GM19372 (cell line): ENCODE data around the gene COPG2.

ENCODE experiments used
- ATAC-seq: cut with Tn5 transposase; IDR thresholded peaks from one replicate; pipeline ENCODE4 v1.9.1; 2021; ENCODE audit warnings: mild to moderate bottlenecking, low read depth, moderate library complexity; ENCODE audit not compliant: unreplicated experiment

COPG2 gene

DNA sequence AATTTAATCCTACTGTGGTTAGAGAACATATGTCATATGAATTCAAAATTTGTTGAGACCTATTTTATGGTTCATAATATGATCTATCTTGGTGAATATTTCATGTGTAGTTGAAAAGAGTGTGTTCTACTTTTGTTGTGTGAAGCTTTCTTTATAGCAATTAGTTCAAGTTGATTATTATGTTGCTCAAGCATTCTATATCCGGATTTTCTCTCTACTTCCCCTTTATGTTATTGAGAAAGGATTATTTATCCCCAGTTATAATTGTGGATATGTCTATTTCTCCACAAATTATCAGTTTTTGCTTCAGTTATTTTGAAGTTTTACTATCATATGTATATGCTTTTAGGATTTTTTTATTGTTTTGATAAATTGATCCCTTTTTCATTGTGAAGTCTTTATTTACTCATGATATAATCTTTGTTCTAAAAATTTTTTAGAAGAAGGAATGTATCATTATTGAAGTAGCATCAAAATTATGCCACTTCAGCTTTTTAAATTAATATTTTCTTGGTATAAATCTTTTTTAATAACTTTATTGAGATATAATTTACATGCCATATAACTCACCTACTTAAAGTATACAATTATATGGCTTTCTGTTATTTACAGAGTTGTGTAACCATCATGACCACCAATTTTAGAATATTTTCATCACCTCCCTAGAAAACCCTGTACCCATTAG lies 188.7 kb downstream of the COPG2 start:
- ATAC-seq, result no peak

DNA sequence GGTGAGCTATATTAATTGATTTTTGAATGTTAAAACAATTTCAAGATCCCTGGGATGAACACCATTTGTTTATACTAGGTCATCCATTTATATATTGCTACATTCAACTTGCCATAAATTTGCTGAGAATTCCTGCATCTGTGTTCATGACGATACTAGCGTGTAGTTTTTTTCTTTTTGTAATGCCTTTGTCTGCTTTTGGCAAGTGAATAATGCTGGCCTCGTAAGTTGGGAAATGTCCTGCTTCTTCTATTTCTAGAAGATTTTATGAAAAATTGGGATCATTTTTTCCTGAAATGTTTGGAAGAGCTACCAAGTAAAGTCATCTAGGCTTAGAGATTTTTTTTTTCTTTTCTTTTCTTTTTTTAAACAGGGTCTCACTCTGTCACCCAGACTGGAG lies 189.6 kb downstream of the COPG2 start:
- ATAC-seq, result no peak

DNA sequence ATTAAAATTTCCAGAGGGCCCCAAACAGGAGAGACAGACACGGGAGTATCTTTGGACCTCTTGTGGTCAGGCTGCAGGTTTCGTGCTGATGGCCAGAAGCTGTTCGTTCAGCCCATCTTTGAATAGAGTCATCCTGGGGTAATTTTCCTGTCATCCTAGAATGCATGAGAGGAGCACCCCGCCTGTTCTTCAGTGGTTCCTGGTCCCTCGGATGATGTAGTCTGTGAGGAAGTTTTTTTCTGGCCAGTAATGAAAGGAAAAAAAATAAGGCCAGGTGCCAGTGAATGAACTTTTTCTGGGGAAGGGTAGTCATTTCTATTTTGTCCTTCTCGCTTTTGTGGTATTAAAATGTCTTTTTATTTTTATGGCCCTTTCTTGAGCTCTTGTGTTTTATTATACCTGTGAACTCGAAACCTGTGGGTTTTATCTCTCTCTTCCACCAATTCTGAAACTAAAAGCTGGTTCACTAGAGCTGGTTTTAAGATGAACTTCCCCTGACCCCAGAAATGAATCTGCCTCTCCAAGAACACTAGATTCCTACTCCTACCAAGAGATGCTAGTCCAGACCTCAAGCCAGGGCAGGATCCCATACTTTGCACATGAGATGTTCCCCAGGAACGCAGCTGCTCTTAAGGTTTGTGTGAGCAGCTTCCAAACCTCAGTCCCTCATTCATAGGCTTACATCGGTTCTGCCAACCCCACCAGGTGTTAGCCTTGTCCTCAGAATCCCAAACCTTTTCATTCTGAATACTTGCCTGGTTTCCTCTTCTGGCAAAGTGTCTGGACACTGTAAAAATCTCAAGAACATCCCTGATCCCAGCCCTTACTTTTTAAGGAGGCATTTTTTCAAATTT lies 192.0 kb downstream of the COPG2 start:
- ATAC-seq, result no peak

DNA sequence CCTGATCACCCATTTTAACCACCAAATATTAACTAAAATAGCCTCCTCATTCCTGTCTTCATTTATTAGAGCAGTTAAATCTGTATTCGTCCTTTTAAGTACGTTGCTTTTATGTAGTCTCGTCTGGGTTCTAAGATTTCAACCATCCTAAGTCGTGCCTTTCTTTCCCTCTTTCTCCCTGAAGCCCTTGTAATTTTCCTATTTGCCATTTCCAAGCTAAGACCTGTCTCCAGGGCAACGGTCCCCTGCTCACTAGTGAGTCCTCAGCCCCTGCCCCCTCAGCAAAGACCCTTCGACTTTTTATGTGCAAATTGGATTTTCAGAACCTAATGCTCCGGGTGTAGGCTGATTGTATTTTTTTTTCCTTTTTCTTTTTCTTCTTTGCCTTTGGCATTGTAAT lies 192.8 kb downstream of the COPG2 start:
- ATAC-seq, result no peak

DNA sequence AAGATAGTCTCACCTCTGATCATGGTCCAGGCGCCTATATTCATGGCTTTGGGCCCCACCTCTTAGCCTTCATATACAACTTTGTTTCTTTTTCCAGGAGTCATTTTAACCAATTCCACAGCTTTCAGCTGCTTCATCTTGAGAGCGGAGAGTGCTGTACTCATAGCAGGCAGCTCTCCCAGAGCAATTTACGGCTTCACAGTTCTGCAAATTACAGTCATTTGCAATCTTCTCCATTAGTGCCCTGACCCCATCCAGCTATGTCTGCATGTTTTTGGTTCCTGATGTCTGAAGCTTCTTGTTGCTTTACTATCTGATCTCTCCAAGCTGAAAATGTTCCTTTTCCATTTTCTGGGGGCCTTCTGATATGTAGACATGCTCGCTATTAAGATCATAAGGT lies 194.7 kb downstream of the COPG2 start:
- no peak for ATAC-seq

DNA sequence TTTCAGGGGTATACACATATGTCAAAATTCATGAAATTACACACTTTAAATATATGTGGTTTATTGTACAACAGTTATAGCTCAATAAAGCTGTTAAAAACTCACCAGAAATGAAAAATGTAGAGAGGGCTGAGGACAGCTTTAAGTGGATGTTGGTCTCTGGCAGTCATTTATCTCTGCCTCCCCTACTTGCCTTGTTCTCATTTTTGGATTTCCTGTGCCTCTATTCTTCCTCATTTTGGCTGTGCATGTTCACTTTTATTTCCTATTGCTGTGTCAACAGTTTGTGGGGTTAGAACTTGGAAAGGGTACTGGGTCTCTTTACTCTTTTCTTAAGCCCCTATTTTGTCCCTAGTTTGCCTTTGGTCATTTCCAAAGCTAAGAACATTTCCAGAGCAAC lies 195.3 kb downstream of the COPG2 start:
- ATAC-seq, result no peak

DNA sequence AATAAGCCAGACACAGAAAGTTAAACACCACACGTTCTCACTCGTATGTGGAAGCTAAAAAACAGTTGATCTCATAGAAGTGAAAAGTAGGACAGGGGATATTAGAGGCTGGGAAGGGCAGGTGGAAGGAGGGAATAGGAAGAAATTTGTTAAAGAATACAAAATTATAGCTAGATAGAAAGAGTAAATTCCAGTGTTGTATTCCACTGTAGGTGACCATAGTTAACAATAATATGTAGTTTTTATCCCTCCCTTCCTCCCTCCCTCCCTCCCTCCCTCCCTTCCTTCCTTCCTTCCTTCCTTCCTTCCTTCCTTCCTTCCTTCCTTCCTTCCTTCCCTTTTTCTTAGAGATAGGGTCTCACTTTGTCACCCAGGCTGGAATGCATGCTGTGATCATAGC lies 196.6 kb downstream of the COPG2 start:
- no peak for ATAC-seq

DNA sequence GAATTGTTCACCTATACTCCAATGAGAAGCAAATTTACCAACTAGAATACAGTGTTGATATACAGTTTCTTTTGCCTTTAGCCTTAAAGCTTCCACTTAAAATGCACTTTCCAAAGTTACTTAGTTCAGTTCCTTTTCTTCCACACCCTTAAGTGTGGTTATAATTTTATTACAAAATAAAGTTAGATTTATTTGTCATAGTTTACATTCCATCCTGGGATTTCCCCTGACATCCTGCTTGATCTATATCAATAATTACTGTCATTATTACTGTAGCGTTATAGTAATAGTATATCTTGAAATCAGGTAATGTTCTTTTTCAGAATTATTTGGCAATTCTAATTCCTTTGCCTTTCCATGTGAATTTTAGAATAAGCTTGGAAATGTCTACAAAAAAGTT lies 199.9 kb downstream of the COPG2 start:
- ATAC-seq, result no peak

DNA sequence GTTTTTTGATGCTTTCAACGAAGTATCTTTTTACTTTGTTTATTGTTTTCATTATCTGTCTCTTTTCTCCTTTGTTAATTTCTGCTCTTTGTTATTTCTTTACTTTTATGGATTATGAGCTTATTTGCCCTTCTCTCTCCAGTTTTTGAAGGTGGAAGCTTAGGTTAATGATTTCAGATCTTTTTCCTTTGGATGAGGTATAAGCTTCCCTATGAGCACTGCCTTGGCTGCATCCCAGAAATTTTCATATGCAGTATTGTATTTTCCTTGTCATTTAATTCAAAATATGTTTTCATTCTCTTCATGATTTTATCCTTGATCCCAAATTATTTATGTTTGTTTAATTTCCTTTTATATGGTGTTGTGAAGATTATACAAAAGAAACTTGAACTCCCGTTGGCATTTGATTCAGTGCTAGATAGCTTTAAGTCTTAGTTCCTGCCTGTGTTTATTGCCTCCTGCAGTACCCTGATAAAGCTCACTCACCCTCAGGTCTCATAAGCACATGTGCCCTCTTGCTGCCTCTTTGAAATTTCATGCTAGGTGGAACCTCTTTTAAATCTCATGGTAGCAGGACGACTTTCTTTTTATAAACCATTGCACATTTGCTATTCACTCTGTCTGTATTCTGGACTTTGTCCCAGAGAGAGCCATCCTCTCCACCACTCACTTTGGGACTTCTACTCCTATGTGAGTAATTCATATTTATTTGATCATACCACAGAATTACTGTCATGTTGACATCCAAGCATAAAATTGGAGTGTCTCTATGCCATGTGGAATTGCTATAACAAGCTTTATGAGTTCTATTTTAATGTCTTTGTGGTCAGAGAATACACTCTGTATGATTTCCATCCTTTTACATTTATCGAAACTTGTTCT lies 204.8 kb downstream of the COPG2 start:
- no peak for ATAC-seq

DNA sequence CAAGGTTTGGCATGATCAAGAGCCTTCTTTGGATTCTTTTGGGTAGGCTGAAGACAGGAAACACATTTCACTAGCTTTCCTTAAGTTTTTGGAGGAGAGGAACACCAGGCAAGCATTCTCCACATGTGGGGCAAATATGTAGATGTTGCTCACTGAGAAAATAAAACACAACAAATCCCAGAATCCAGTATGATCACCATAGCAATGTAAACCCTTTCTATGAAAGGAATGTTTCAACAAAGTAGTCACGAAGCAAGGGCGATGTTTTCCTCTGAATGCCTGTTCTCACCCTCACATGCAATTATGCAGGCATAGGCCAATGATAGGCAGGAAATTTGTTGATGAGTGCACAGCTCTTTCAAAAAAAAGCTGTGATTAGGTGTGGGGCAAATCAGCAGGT lies 207.3 kb downstream of the COPG2 start:
- ATAC-seq, result no peak

DNA sequence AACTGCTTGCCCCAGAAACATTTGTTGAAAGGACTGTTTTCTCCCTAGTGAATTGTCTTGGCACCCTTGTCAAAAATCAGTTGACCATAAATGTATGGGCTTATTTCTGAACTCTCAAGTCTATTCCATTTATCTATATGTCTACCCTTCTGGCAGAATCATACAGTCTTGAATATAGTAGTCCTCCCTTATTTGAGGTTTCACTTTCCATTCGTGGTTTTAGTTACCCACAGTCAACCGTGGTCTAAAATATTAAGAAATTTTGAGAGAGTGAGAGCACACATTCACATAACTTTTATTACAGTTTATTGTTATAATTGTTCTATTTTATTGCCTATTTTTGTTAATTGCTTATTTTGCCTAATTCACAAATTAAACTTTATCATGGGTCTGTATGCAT lies 210.3 kb downstream of the COPG2 start:
- ATAC-seq, result no peak
